Type B pancreatic cell (in vitro differentiated cells): ENCODE results near the gene PDCD10. TPM values are rescaled to one million over a fixed set of nuclear protein-coding genes. Genes with fewer than 3 reads are reported as not detected.

ENCODE experiments used
- DNase-seq: peaks from one replicate; pipeline ENCODE4 v3.0.0; 2021; ENCODE audit warnings: mixed read lengths; ENCODE audit not compliant: unreplicated experiment; ENCODE audit errors: extremely low spot score
- H3K27ac Mint-ChIP-seq: 2 replicates; pipeline ENCODE4 v1.8.0; 2021; ENCODE audit warnings: mild to moderate bottlenecking, mixed read lengths
- H3K27me3 Mint-ChIP-seq: 2 replicates; pipeline ENCODE4 v1.8.0; 2021; ENCODE audit warnings: mixed read lengths
- H3K36me3 Mint-ChIP-seq: 2 replicates; pipeline ENCODE4 v1.8.0; 2021; ENCODE audit warnings: mixed read lengths
- H3K4me1 Mint-ChIP-seq: one replicate; pipeline ENCODE4 v1.8.0; 2021; ENCODE audit warnings: mixed read lengths; ENCODE audit not compliant: unreplicated experiment
- H3K4me3 Mint-ChIP-seq: 2 replicates; pipeline ENCODE4 v1.8.0; 2021; ENCODE audit warnings: mild to moderate bottlenecking, mixed read lengths
- H3K9me3 Mint-ChIP-seq: 2 replicates; pipeline ENCODE4 v1.8.0; 2021; ENCODE audit warnings: mixed read lengths
- total RNA-seq: library from RNA; stranded (reverse); gene quantifications from 2 replicates; pipeline ENCODE4 v1.2.1, GENCODE V29; 2021; ENCODE audit warnings: low replicate concordance
- TF ChIP-seq, protein P1 (sequence below): fragments of 200-600 bp; sonication (generic); conservative IDR thresholded peaks from 2 replicates; pipeline ENCODE4 v1.5.0; 2021; ENCODE audit warnings: antibody characterized with exemption, mild to moderate bottlenecking

The PDCD10 gene
- total RNA-seq, 1 donor from 2014 or later: 43.3 TPM

DNA sequence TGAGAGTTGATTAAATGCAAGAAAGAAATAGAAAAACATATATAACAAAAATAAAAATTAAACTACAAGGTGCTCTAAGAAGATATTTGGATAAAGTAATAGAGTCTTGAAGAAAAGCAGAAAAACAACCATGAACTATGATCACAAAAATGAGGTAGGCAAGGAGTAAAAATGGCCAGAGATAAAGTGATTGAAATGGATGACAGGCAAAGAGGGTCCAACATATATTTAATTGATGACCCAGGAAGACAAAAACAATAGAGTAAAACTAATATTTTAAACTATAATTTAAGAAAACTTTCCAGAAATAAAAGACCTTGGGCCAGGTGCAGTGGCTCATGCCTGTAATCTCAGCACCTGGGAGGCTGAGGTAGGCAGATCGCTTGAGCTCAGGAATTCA, 58.8 kb downstream of the PDCD10 start:
- Mint-ChIP-seq H3K27ac (no peak overlapping the region), H3K4me3 (no peak overlapping the region), H3K4me1 (no peaks in the 10 kb centered on the region), H3K27me3 (no peaks in the 10 kb centered on the region), H3K9me3 (peaks cover 5% of the 10 kb centered on the region), H3K36me3 (peaks cover 38% of the 10 kb centered on the region)
- no peak for DNase-seq
- TF ChIP-seq, protein P1, sequence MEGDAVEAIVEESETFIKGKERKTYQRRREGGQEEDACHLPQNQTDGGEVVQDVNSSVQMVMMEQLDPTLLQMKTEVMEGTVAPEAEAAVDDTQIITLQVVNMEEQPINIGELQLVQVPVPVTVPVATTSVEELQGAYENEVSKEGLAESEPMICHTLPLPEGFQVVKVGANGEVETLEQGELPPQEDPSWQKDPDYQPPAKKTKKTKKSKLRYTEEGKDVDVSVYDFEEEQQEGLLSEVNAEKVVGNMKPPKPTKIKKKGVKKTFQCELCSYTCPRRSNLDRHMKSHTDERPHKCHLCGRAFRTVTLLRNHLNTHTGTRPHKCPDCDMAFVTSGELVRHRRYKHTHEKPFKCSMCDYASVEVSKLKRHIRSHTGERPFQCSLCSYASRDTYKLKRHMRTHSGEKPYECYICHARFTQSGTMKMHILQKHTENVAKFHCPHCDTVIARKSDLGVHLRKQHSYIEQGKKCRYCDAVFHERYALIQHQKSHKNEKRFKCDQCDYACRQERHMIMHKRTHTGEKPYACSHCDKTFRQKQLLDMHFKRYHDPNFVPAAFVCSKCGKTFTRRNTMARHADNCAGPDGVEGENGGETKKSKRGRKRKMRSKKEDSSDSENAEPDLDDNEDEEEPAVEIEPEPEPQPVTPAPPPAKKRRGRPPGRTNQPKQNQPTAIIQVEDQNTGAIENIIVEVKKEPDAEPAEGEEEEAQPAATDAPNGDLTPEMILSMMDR: no peak

GRCh38 chr3:167673221-167673620, 61.5 kb downstream of the PDCD10 start:
- TF ChIP-seq, protein P1: no peak
- no peak for DNase-seq
- H3K9me3 Mint-ChIP-seq: peaks cover 5% of the 10 kb centered on the region
- peaks cover 38% of the 10 kb centered on the region for H3K36me3 Mint-ChIP-seq
- H3K27me3 Mint-ChIP-seq: no peaks in the 10 kb centered on the region
- H3K27ac Mint-ChIP-seq: no peak overlapping the region
- H3K4me1 Mint-ChIP-seq: no peaks in the 10 kb centered on the region
- H3K4me3 Mint-ChIP-seq: no peak overlapping the region

GRCh38 chr3:167671878-167672427, 62.7 kb downstream of the PDCD10 start:
- TF ChIP-seq, protein P1: no peak
- no peak overlapping the region for H3K27ac Mint-ChIP-seq
- no peak overlapping the region for H3K4me3 Mint-ChIP-seq
- no peaks in the 10 kb centered on the region for H3K27me3 Mint-ChIP-seq
- H3K9me3 Mint-ChIP-seq: peaks cover 4% of the 10 kb centered on the region
- no peaks in the 10 kb centered on the region for H3K4me1 Mint-ChIP-seq
- no peak for DNase-seq
- peaks cover 33% of the 10 kb centered on the region for H3K36me3 Mint-ChIP-seq

DNA sequence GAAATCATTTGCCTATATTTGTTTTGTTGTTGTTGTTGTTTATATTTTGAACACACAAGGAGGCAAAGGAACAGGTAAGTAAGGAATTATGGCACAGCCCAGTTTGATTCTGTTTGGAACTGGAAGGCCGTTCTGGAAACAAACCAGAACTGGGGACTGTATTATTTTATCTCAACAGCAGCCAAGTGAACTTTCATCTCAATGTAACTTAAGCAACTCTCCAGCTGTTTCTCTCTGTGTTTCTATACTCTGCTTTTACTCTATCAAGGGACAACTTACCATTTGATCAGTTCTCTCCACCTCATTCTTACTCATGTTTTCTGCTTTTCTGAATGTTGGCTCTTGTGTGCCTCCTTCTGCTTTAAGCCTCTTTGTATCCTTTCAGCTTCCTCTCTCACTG, 65.0 kb downstream of the PDCD10 start:
- H3K36me3 Mint-ChIP-seq: peaks cover 12% of the 10 kb centered on the region
- no peaks in the 10 kb centered on the region for H3K4me1 Mint-ChIP-seq
- TF ChIP-seq, protein P1: no peak
- no peak overlapping the region for H3K4me3 Mint-ChIP-seq
- H3K27ac Mint-ChIP-seq: no peak overlapping the region
- no peaks in the 10 kb centered on the region for H3K27me3 Mint-ChIP-seq
- DNase-seq: no peak
- peaks cover 3% of the 10 kb centered on the region for H3K9me3 Mint-ChIP-seq

DNA sequence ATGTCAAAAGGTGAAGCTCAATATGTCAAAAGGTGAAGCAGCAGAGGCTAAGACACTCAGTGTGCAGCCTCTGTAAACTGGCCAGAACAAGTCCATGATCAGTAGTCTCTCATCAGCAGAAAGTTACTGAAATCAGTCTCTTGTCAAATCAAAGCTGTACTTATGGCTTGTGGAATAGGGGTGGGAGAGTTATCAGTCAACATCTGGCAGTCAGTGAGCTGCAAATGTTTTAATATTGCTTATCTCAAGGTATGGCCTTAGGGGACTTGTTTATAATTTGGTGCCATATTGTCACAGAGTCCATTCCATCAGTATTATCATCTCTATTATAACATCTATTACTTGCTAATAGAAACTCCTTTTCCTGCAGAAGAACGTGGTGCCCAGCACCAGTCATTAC, 66.0 kb downstream of the PDCD10 start:
- H3K27ac Mint-ChIP-seq: no peak overlapping the region
- H3K27me3 Mint-ChIP-seq: no peaks in the 10 kb centered on the region

More for the DNA sequence above, 66.0 kb downstream of the PDCD10 start:
- Mint-ChIP-seq H3K9me3 (peaks cover 3% of the 10 kb centered on the region), H3K4me1 (no peaks in the 10 kb centered on the region), H3K36me3 (peaks cover 3% of the 10 kb centered on the region), H3K4me3 (no peak overlapping the region)
- no peak for DNase-seq
- TF ChIP-seq, protein P1: no peak
